Skeletal muscle tissue (tissue), 4 donors: ENCODE measurements around the gene HDDC3. TPM values are rescaled to one million over a fixed set of nuclear protein-coding genes. Genes with fewer than 3 reads are reported as not detected.
"Not testable (repeated sequence)": the region's sequence is repeated elsewhere in the genome, so short reads cannot be mapped to it uniquely, and the experiment has no call there.

Experiments used
- H3K27ac ChIP-seq: one replicate; pipeline ENCODE4 v1.7.0; 2013; ENCODE audit warnings: mild to moderate bottlenecking, low read depth, low read length, inconsistent platforms
- H3K27me3 ChIP-seq, 3 donors: one replicate each; pipeline ENCODE4 v1.7.0; 2013; ENCODE audit warnings: low read length in 3 of 3; ENCODE audit not compliant: control insufficient read depth in 3 of 3, insufficient read depth in 3 of 3
- H3K36me3 ChIP-seq, 3 donors: one replicate each; pipeline ENCODE4 v1.7.0; 2013; ENCODE audit warnings: low read length in 3 of 3; ENCODE audit not compliant: control insufficient read depth in 3 of 3, insufficient read depth in 3 of 3
- H3K4me1 ChIP-seq, 3 donors: one replicate each; pipeline ENCODE4 v1.7.0; 2013; ENCODE audit warnings: low read length in 3 of 3, mild to moderate bottlenecking in 3 of 3; ENCODE audit not compliant: control insufficient read depth in 3 of 3, insufficient read depth in 3 of 3
- H3K4me3 ChIP-seq, 3 donors: one replicate each; pipeline ENCODE4 v1.7.0; 2013; ENCODE audit warnings: low read length in 3 of 3
- H3K9ac ChIP-seq, 3 donors: one replicate each; pipeline ENCODE4 v1.7.0; 2013; ENCODE audit warnings: low read length in 3 of 3, mild to moderate bottlenecking in 3 of 3, moderate library complexity in 2 of 3, low read depth in 1 of 3
- H3K9me3 ChIP-seq, 3 donors: one replicate each; pipeline ENCODE4 v1.7.0; 2013; ENCODE audit warnings: low read length in 3 of 3; ENCODE audit not compliant: control insufficient read depth in 3 of 3
- total RNA-seq: library from RNA; depleted of rRNA; stranded (reverse); fragments of >200 nt; gene quantifications from one replicate; pipeline ENCODE4 v1.2.3, GENCODE V29; 2014
- donor health status: Osteomylitis.

Gene HDDC3
- total RNA-seq, 1 donor from 2014 or later = 5.7 TPM

GRCh38 chr15:90933301-90933700 lies 952 bp upstream of the HDDC3 start:
- H3K27ac ChIP-seq = no peak overlapping the region
- H3K36me3 ChIP-seq = peaks cover 10 to 15% (median 10%) of the 10 kb centered on the region in 3 donors
- no peak overlapping the region for H3K4me3 ChIP-seq
- no peaks in the 10 kb centered on the region for H3K27me3 ChIP-seq
- no peak overlapping the region for H3K9ac ChIP-seq
- peaks cover 49 to 52% (median 50%) of the 10 kb centered on the region in 3 donors for H3K4me1 ChIP-seq
- H3K9me3 ChIP-seq = no peaks in the 10 kb centered on the region

GRCh38 chr15:90932660-90932991 lies 277 bp upstream of the HDDC3 start:
- peak overlapping the region; percentile 87 for H3K27ac ChIP-seq
- peaks cover 9 to 12% (median 9%) of the 10 kb centered on the region in 3 donors for H3K36me3 ChIP-seq
- peak overlapping the region in 1 of 3 donors; percentile 94 for H3K4me3 ChIP-seq
- H3K9ac ChIP-seq = peak overlapping the region; percentile 42 to 95 (median 65)
- H3K9me3 ChIP-seq = no peaks in the 10 kb centered on the region
- H3K4me1 ChIP-seq = peaks cover 49 to 52% (median 50%) of the 10 kb centered on the region in 3 donors
- no peaks in the 10 kb centered on the region for H3K27me3 ChIP-seq

DNA sequence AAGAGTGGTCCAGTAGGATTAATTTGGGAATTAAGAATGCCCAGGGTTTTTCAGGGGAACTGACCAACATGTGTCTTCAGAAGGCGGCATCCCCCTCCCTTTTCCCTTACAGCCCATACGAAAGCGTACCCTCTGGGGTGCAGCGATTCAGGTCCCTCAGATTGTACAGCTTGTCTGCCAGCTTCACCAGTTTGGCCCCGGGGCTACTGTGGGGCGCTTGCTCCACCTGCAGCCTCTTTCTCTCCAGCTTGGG lies 848 bp downstream of the HDDC3 start:
- Histone ChIP-seq H3K9me3 (no peaks in the 10 kb centered on the region), H3K4me3 (peak overlapping the region; percentile 94 to 97 (median 95)), H3K27ac (peak overlapping the region; percentile 87), H3K9ac (peak overlapping the region; percentile 89 to 95 (median 93)), H3K4me1 (peaks cover 49 to 51% (median 50%) of the 10 kb centered on the region in 3 donors), H3K36me3 (peaks cover 4 to 7% (median 4%) of the 10 kb centered on the region in 3 donors), H3K27me3 (no peaks in the 10 kb centered on the region)

DNA sequence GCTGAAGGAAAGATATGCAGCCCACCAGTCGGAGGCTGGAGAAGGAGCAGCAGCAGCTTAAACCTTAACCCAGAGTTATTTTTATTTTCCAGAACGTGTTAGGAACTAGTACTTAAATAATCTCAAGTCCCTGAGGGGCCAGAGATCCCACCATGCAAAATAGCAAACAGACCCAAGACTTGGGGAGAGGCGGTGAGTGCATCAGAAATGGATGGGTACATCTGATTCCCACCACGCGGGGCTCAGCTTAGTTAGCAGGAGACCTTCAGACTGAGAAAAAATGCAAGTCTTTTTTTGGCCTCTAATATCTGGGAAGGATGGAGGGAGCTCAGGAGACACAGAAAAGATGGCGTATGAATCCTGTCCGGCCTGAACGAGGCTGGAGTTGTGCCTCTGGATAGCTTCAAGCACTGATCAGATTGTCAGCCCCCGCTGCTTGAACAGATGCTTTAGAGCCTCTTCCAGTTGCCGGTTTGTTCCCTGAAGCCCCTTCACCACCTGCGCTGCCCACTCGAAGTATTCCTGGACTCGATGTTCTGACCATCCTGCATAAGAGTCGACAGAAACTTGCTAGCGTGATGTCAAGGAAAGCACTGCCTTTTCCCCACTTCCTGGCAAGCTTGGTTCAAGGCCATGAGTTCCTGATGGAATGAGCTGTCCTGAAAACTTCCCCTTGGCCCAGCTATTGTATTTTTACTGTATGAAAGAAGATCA lies 1.3 kb downstream of the HDDC3 start:
- H3K4me3 ChIP-seq = peak overlapping the region; percentile 84 to 89 (median 87)
- H3K4me1 ChIP-seq = peaks cover 44 to 46% (median 45%) of the 10 kb centered on the region in 3 donors
- no peaks in the 10 kb centered on the region for H3K27me3 ChIP-seq
- peak overlapping the region in 2 of 3 donors; percentile 88 to 89 for H3K9ac ChIP-seq
- peaks cover 0 to 2% (median under 1%) of the 10 kb centered on the region in 3 donors for H3K36me3 ChIP-seq
- H3K9me3 ChIP-seq = no peaks in the 10 kb centered on the region
- peak overlapping the region; percentile 87 for H3K27ac ChIP-seq

DNA sequence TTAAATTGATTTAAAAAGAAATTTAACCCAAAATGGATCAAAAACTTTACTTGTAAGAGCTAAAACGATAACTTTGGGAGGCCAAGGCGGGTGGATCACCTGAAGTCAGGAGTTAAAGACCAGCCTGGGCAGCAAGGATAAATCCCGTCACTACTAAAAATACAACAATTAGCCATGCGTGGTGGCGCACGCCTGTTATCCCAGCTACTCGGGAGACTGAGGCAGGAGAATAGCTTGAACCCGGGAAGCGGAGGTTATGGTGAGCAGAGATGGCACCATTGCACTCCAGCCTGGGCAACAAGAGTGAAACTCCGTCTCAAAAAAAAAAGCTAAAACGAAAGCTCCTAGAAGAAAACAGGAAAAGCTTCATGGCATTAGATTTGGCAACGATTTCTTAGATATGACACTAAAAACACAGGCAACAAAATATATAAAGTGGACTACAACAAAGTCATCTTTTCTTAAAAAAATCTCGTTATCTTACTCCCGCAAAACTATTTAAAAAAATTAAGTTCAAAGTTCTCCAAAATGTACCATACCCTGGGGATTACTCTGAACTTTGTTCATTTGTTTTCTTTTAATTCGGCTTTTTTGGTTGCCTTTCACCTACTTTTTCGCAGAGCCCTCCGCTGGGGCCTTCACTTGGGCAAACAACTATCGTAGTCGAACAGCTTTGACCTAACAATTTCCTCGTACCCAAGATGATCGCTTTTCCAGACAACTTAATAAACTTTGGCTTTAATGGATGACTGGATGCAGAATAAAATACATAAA lies 2.9 kb downstream of the HDDC3 start:
- H3K9ac ChIP-seq = peak overlapping the region; percentile 85 to 90 (median 88)

DNA sequence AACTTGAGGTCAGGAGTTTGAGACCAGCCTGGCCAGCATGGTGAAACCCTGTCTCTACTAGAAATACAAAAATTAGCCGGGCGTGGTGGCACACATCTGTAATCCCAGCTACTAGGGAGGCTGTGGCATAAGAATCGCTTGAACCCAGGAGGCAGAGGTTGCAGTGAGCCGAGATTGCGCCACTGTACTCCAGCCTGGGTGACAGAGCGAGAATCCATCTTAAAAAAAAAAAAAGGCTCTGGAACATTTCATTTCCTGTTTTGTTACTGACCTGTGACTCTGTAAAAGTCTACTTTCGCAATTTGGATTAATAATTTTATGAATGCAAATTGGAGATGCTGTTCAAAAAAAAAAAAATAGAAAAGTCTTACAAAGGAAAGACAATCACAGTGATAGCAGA lies 4.2 kb downstream of the HDDC3 start:
- H3K36me3 ChIP-seq, H3K9ac ChIP-seq, H3K9me3 ChIP-seq, H3K27ac ChIP-seq, H3K4me3 ChIP-seq, H3K27me3 ChIP-seq: not testable (repeated sequence)
- peaks cover 27 to 31% (median 30%) of the 10 kb centered on the region in 3 donors for H3K4me1 ChIP-seq

More for the DNA sequence above, 2.9 kb downstream of the HDDC3 start:
- Histone ChIP-seq H3K9me3 (no peaks in the 10 kb centered on the region), H3K4me3 (peak overlapping the region; percentile 84 to 89 (median 87)), H3K27ac (peak overlapping the region; percentile 87), H3K27me3 (no peaks in the 10 kb centered on the region), H3K36me3 (no peaks in the 10 kb centered on the region), H3K4me1 (peaks cover 34 to 36% (median 35%) of the 10 kb centered on the region in 3 donors)

DNA sequence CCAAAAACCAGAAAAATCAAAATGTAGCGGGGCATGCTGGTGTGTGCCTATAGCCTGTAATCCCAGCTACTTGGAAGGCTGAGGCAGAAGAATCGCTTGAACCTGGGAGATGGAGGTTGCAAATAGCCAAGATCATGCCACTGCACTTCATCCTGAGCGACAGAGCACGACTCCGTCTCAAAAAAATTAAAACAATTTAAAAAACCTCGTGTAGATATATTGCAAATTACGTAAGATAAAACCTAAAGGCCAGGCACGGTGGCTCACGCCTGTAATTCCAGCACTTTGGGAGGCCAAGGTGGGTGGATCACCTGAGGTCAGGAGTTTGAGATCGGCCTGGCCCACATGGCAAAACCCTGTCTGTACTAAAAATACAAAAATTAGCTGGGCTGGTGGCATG lies 5.6 kb downstream of the HDDC3 start:
- H3K9ac ChIP-seq, H3K4me3 ChIP-seq, H3K9me3 ChIP-seq, H3K36me3 ChIP-seq, H3K27ac ChIP-seq, H3K27me3 ChIP-seq: not testable (repeated sequence)
- peaks cover 17 to 20% (median 20%) of the 10 kb centered on the region in 3 donors for H3K4me1 ChIP-seq

GRCh38 chr15:90924375-90924774 lies 8.0 kb downstream of the HDDC3 start:
- Histone ChIP-seq H3K27me3 (no peaks in the 10 kb centered on the region), H3K9ac (no peak overlapping the region)

DNA sequence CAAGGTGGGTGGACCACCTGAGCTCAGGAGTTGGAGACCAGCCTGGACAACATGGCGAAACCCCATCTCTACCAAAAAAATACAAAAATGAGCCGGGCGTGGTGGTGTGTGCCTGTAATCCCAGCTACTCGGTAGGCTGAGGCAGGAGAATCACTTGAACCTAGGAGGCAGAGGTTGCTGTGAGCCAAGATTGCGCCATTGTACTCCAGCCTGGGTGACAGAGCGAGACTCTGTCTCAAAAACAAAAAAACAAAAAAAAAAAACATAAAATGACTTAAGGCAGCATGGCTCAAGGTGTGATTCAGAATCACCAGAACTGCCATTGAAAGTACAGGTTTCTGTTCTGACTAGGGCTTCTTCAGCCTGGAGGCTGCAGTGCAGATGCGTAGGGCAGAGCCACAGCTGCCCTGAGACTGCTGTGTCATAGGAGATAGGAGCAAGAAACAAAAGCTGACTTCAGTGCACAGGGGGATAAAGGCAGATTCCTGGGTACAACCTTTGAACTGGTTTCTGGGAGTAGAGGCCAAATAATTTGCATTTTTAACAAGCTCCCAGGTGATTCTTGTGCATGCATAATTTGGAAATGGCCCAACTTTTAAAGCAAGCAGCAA lies 9.5 kb downstream of the HDDC3 start:
- peaks cover 36 to 39% (median 36%) of the 10 kb centered on the region in 3 donors for H3K36me3 ChIP-seq
- H3K27ac ChIP-seq, H3K27me3 ChIP-seq, H3K4me1 ChIP-seq, H3K9ac ChIP-seq, H3K4me3 ChIP-seq, H3K9me3 ChIP-seq: not testable (repeated sequence)

More at GRCh38 chr15:90924375-90924774, 8.0 kb downstream of the HDDC3 start:
- Histone ChIP-seq H3K9me3 (no peaks in the 10 kb centered on the region), H3K4me1 (peaks cover 3 to 8% (median 5%) of the 10 kb centered on the region in 3 donors), H3K36me3 (peaks cover 21 to 24% (median 23%) of the 10 kb centered on the region in 3 donors), H3K4me3 (no peak overlapping the region), H3K27ac (no peak overlapping the region)

- Histone ChIP-seq H3K27ac (no peak overlapping the region), H3K9me3 (no peaks in the 10 kb centered on the region), H3K4me1 (peaks cover 0 to 18% (median 17%) of the 10 kb centered on the region in 3 donors), H3K27me3 (no peaks in the 10 kb centered on the region), H3K36me3 (peaks cover 44 to 48% (median 45%) of the 10 kb centered on the region in 3 donors), H3K9ac (no peak overlapping the region), H3K4me3 (no peak overlapping the region)
These were observed 10.5 kb downstream of the HDDC3 start for GRCh38 chr15:90921887-90922286.
